IMR-90 (cell line): ENCODE measurements around the gene WNT11.

Experiments used
- FOS ChIP-seq: fragments of 150-350 bp; IDR thresholded peaks from 2 replicates; pipeline ENCODE4 v1.6.1; 2016; ENCODE audit warnings: low read depth, low read length
- TF ChIP-seq, protein P1 (sequence below): conservative IDR thresholded peaks from 2 replicates; pipeline ENCODE4 v1.5.1; 2012; ENCODE audit warnings: mild to moderate bottlenecking, low read depth, low read length, improper control_type of control experiment

DNA sequence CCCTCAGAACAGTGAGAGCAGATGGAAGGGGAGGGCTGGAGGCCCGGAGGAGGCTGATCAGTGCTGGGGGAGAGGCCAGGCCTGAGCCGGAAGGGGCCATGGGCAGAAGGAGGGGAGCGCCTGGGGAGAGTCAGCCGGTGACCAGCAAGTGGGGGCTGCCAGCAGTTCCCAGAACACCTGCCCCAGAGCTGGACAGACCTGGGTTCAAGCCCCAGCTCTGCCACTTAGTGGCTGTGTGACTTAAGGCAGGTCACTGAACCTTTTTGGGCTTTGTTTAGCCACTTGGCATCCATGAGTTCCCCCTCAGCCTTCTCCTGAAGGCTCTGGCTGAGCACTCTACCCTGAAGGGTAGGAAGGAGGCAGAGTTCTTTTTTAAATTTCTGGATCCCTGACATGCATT lies 17.4 kb downstream of the WNT11 start:
- TF ChIP-seq, protein P1, sequence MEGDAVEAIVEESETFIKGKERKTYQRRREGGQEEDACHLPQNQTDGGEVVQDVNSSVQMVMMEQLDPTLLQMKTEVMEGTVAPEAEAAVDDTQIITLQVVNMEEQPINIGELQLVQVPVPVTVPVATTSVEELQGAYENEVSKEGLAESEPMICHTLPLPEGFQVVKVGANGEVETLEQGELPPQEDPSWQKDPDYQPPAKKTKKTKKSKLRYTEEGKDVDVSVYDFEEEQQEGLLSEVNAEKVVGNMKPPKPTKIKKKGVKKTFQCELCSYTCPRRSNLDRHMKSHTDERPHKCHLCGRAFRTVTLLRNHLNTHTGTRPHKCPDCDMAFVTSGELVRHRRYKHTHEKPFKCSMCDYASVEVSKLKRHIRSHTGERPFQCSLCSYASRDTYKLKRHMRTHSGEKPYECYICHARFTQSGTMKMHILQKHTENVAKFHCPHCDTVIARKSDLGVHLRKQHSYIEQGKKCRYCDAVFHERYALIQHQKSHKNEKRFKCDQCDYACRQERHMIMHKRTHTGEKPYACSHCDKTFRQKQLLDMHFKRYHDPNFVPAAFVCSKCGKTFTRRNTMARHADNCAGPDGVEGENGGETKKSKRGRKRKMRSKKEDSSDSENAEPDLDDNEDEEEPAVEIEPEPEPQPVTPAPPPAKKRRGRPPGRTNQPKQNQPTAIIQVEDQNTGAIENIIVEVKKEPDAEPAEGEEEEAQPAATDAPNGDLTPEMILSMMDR = no peak
- TF ChIP-seq FOS = no peak
